Activated CD8-positive, alpha-beta memory T cell treated with anti-CD3 and anti-CD28 coated beads, Interleukin-2, amount 50 U/mL, for 24 hours (primary cell): ENCODE measurements around the gene CLCNKB.

Experiments used
- DNase-seq: peaks from one replicate; pipeline ENCODE4 v3.0.0-alpha.2; 2020; ENCODE audit errors: extremely low read depth

Gene CLCNKB

GRCh38 chr1:16095447-16095846, 51.9 kb downstream of the CLCNKB start:
- no peak for DNase-seq

GRCh38 chr1:16099412-16099811, 55.8 kb downstream of the CLCNKB start:
- DNase-seq, result no peak

- no peak for DNase-seq
Observed at GRCh38 chr1:16101623-16102022, 58.0 kb downstream of the CLCNKB start.
